NCI-H748 (cell line): Measurements from ENCODE around the gene RILP.

Source experiments
- DNase-seq: peaks from one replicate; lab custom pipeline; 2025; ENCODE audit not compliant: unreplicated experiment; lab: John Stamatoyannopoulos, UW

RILP gene

GRCh38 chr17:1604831-1605528 lies 44.7 kb downstream of the RILP start:
- DNase-seq: no peak

- DNase-seq: no peak
These were observed 48.1 kb downstream of the RILP start for GRCh38 chr17:1601571-1601970.

DNA sequence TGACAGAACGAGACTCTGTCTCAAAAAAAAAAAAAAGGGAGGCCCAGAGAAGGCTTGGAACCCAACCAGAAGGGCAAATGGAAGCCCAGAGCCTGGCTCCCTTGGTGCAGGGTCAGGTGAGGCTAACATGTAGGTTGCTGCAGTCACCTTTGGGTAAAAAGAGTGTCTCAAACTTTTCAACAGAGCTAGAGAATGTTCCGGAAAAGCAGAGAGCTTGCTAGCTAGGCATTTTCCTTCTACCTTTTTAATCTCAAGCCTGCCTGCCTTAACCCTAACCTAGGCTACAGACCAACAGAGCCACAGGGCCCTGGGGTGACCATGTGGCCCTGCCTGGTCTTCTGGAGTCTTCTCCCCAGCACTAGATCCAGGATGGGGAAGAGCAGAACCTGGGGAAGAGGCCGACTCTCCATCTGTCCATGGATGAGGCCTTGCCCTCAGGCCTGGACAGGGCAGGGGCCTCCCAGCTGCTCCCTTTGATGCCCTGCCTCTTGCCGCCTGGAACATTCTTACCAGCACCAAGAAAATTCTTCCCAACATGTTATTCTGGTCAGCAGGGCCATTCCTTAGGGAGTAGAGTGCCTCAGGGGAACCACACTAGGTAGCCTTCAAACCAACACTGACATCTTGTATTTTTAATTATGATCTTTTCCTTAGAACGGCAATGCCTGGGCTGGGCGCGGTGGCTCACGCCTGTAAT lies 51.1 kb downstream of the RILP start:
- DNase-seq: no peak

DNA sequence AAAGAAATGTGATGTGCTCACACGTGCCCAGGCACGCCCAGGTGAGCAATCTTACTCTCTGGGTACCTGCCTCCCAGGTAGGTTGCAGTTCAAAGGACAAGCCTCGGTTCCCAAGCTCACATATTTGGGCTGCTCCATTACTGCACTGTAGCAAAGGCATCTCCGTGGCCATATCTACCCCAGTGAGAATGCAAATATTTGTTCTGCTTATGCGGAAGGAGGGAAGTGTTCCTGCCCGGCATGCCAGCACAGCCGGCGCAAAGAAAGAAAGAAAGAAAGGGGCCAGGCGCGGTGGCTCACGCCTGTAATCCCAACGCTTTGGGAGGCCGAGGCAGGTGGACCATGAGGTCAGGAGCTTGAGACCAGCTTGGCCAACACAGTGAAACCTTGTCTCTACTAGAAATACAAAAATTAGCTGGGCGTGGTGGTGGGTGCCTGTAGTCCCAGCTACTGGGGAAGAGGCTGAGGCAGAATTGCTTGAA lies 51.8 kb downstream of the RILP start:
- DNase-seq: no peak
